GM12878 (cell line): ENCODE data around the gene CSPG5. TPM values are rescaled to one million over a fixed set of nuclear protein-coding genes. Genes with fewer than 3 reads are reported as not detected.

Source experiments
- ATAC-seq: fragments of 200-7000 bp; cut with Tn5 transposase; 3 replicates; pipeline ENCODE4 v1.9.1; 2020; ENCODE audit warnings: mild to moderate bottlenecking, moderate library complexity
- BruUV-seq: library from RNA; stranded (reverse); fragments of 400-500 nt; replicated peaks from 2 replicates; lab custom pipeline; 2021; lab: Mats Ljungman, UMichigan
- CTCF ChIA-PET: fragments of 300-600 bp; sonication (Branson Sonifier 250); formaldehyde crosslinking; extraction: SDS; loops from one replicate; lab custom pipeline; 2021; ENCODE audit warnings: inconsistent platforms; lab: Yijun Ruan, JAX
- POLR2A ChIA-PET: fragments of 350-600 bp; formaldehyde crosslinking; extraction: SDS; loops from one replicate; lab custom pipeline; 2021; ENCODE audit warnings: inconsistent platforms; lab: Charles Lee
- RAD21 ChIA-PET: fragments of 300-600 bp; sonication (Branson Sonifier 250); formaldehyde crosslinking; loops from one replicate; lab custom pipeline; 2023; ENCODE audit warnings: antibody characterized with exemption; ENCODE audit not compliant: unreplicated experiment; lab: Charles Lee
- SMC1A ChIA-PET: fragments of 300-600 bp; sonication (Branson Sonifier 250); formaldehyde crosslinking; loops from one replicate; lab custom pipeline; 2023; ENCODE audit not compliant: unreplicated experiment, uncharacterized antibody; lab: Charles Lee
- DNase-seq: peaks from one replicate; pipeline ENCODE4 v3.0.0-alpha.2; 2011; ENCODE audit warnings: low read depth, low spot score
- FAIRE-seq: peaks from 3 replicates; lab custom pipeline; 2011; peaks lifted over from hg19 to GRCh38; lab: Jason Lieb, UNC
- H2AFZ ChIP-seq: 2 replicates; pipeline ENCODE4 v1.6.0; 2011; ENCODE audit warnings: low read depth, low read length, control low read depth; ENCODE audit not compliant: control insufficient read depth
- H3K27ac ChIP-seq: 2 replicates; pipeline ENCODE4 v1.5.1; 2011; ENCODE audit warnings: control low read depth; ENCODE audit not compliant: control insufficient read depth, insufficient read depth
- H3K27me3 ChIP-seq, 2 experiments: replicated peaks in 1 of 2; 2 replicates each; pipeline versions ENCODE4 v1.6.0 to v1.6.1; 2011; ENCODE audit warnings: low read length in 1 of 2; ENCODE audit not compliant: control insufficient read depth in 2 of 2, insufficient read depth in 2 of 2
- H3K36me3 ChIP-seq, 2 experiments: 2 replicates each; pipeline ENCODE4 v1.5.1; 2011; ENCODE audit warnings: low read length in 1 of 2; ENCODE audit not compliant: control insufficient read depth in 2 of 2, insufficient read depth in 2 of 2
- H3K4me1 ChIP-seq: 2 replicates; pipeline ENCODE4 v1.6.1; 2011; ENCODE audit warnings: mild to moderate bottlenecking, low read length, moderate library complexity, mixed read lengths; ENCODE audit not compliant: control insufficient read depth, insufficient read depth
- H3K4me2 ChIP-seq: 2 replicates; pipeline ENCODE4 v1.6.0; 2011; ENCODE audit warnings: control low read depth; ENCODE audit not compliant: control insufficient read depth, insufficient read depth
- H3K4me3 ChIP-seq: fragments of 200-600 bp; sonication (generic); 2 replicates; pipeline ENCODE4 v1.5.1; 2016
- H3K79me2 ChIP-seq: 2 replicates; pipeline ENCODE4 v1.6.0; 2011; ENCODE audit warnings: low read length; ENCODE audit not compliant: control insufficient read depth, insufficient read depth
- H3K9ac ChIP-seq: 2 replicates; pipeline ENCODE4 v1.8.0; 2011; ENCODE audit warnings: low read length, control low read depth, mixed read lengths; ENCODE audit not compliant: control insufficient read depth, insufficient read depth
- H3K9me3 ChIP-seq: replicated peaks from 3 replicates; pipeline ENCODE4 v1.5.1; 2011; ENCODE audit warnings: mild to moderate bottlenecking, low read length; ENCODE audit not compliant: control insufficient read depth, insufficient read depth
- H4K20me1 ChIP-seq: 2 replicates; pipeline ENCODE4 v1.6.0; 2011; ENCODE audit not compliant: control insufficient read depth, insufficient read depth
- FOXM1 ChIP-seq: IDR thresholded peaks from 2 replicates; pipeline ENCODE4 v1.6.1; 2012; ENCODE audit warnings: low read depth, mild to moderate bottlenecking, inconsistent platforms, low read length, moderate library complexity
- KDM1A ChIP-seq: fragments of 200-600 bp; sonication (generic); IDR thresholded peaks from 2 replicates; pipeline ENCODE4 v1.6.1; 2016; ENCODE audit warnings: borderline replicate concordance
- RAD51 ChIP-seq: fragments of 450-650 bp; IDR thresholded peaks from 2 replicates; pipeline ENCODE4 v1.6.1; 2016; ENCODE audit warnings: moderate library complexity, mild to moderate bottlenecking, inconsistent platforms
- SMARCA5 ChIP-seq: fragments of 450-650 bp; IDR thresholded peaks from 2 replicates; pipeline ENCODE4 v1.6.1; 2017; ENCODE audit warnings: mild to moderate bottlenecking
- STAT3 ChIP-seq: IDR thresholded peaks from 2 replicates; pipeline ENCODE4 v1.6.1; 2011; ENCODE audit warnings: low read depth, low read length, improper control_type of control experiment
- YBX1 ChIP-seq: fragments of 450-650 bp; IDR thresholded peaks from 2 replicates; pipeline ENCODE4 v1.6.1; 2016; ENCODE audit warnings: antibody characterized with exemption
- WGBS: methylation state at CpG from one replicate; pipeline ENCODE4 v1.1.6; 2016; ENCODE audit warnings: low lambda C conversion rate; ENCODE audit not compliant: insufficient replicate concordance, insufficient coverage; ENCODE audit errors: missing lambda C conversion rate; 5-methylcytosine and 5-hydroxymethylcytosine counted together
- in situ Hi-C: fragments of 300-500 bp; cut with MboI; formaldehyde crosslinking; loops from 9 replicates; pipeline ENCODE4 v1.14.3; 2018; ENCODE audit warnings: mixed read lengths
- intact Hi-C: fragments of 100-400 bp; cut with micrococcal nuclease; formaldehyde crosslinking; loops from one replicate; pipeline ENCODE4 v1.14.2; 2022; ENCODE audit not compliant: unreplicated experiment
- polyA plus RNA-seq, 11 experiments: library from polyadenylated mRNA; depleted of rRNA in 4 of 11; unstranded in 6 of 11; stranded (reverse) in 5 of 11; fragments of >200 nt; fragmentation: Nextera tagmentation in 4 of 11; fragmentation: Illumina TruSeq in 1 of 11; extraction: Ambion mirVana in 4 of 11; extraction: Trizol in 1 of 11; gene quantifications; 1 replicate in 1 of 11; 2 replicates in 10 of 11; pipeline versions ENCODE4 v1.2.1 to v1.2.3, GENCODE V29; 2011 to 2016; ENCODE audit warnings: inconsistent platforms in 2 of 11, missing spikeins in 2 of 11, low read depth in 1 of 11
- total RNA-seq, 4 experiments: library from RNA; depleted of rRNA in 3 of 4; stranded (reverse); fragments of >200 nt in 3 of 4; fragmentation: Illumina TruSeq in 1 of 4; extraction: Trizol in 1 of 4; gene quantifications; 2 replicates each; pipeline versions ENCODE4 v1.2.1 to v1.2.3, GENCODE V29; 2013 to 2021
- TF ChIP-seq, protein P1 (sequence below): fragments of 450-650 bp; IDR thresholded peaks from 2 replicates; pipeline ENCODE4 v1.6.1; 2016; ENCODE audit warnings: mild to moderate bottlenecking, moderate library complexity, borderline replicate concordance
- TF ChIP-seq, protein P2 (sequence below), 3 experiments: IDR thresholded peaks in 2 of 3; conservative IDR thresholded peaks in 1 of 3; 2 replicates each; pipeline ENCODE4 v1.5.1; 2011; ENCODE audit warnings: low read depth in 3 of 3, low read length in 3 of 3, mild to moderate bottlenecking in 3 of 3, control low read depth in 2 of 3, moderate library complexity in 2 of 3, inconsistent platforms in 1 of 3, mixed read lengths in 1 of 3; ENCODE audit not compliant: control insufficient read depth in 2 of 3, insufficient read depth in 1 of 3; ENCODE audit errors: extremely low read depth in 1 of 3
- TF ChIP-seq, protein P3 (sequence below): IDR thresholded peaks from 2 replicates; pipeline ENCODE4 v1.6.1; 2011; ENCODE audit warnings: mild to moderate bottlenecking, low read depth, low read length, moderate library complexity; ENCODE audit not compliant: insufficient replicate concordance
- TF ChIP-seq, protein P4 (sequence below): fragments of 450-650 bp; IDR thresholded peaks from 2 replicates; pipeline ENCODE4 v1.6.1; 2017; ENCODE audit warnings: borderline replicate concordance
- TF ChIP-seq, protein P5 (sequence below): fragments of 450-650 bp; IDR thresholded peaks from 2 replicates; pipeline ENCODE4 v1.6.1; 2018; ENCODE audit warnings: mild to moderate bottlenecking, low read depth, moderate library complexity; ENCODE audit not compliant: partially characterized antibody

The CSPG5 gene
- total and polyA plus RNA-seq, 10 of the 15 experiments (the other 5 are each of a cell fraction or from before 2014, with no cell fraction given): 0.08 to 0.17 TPM; not detected in 8

- SMC1A ChIA-PET: interaction anchor here (1.5 kb wide), 1 partner anchor 11 kb away, joined by 5 read pairs; no protein-coding TSS in a partner anchor
- TF ChIP-seq, protein P1, sequence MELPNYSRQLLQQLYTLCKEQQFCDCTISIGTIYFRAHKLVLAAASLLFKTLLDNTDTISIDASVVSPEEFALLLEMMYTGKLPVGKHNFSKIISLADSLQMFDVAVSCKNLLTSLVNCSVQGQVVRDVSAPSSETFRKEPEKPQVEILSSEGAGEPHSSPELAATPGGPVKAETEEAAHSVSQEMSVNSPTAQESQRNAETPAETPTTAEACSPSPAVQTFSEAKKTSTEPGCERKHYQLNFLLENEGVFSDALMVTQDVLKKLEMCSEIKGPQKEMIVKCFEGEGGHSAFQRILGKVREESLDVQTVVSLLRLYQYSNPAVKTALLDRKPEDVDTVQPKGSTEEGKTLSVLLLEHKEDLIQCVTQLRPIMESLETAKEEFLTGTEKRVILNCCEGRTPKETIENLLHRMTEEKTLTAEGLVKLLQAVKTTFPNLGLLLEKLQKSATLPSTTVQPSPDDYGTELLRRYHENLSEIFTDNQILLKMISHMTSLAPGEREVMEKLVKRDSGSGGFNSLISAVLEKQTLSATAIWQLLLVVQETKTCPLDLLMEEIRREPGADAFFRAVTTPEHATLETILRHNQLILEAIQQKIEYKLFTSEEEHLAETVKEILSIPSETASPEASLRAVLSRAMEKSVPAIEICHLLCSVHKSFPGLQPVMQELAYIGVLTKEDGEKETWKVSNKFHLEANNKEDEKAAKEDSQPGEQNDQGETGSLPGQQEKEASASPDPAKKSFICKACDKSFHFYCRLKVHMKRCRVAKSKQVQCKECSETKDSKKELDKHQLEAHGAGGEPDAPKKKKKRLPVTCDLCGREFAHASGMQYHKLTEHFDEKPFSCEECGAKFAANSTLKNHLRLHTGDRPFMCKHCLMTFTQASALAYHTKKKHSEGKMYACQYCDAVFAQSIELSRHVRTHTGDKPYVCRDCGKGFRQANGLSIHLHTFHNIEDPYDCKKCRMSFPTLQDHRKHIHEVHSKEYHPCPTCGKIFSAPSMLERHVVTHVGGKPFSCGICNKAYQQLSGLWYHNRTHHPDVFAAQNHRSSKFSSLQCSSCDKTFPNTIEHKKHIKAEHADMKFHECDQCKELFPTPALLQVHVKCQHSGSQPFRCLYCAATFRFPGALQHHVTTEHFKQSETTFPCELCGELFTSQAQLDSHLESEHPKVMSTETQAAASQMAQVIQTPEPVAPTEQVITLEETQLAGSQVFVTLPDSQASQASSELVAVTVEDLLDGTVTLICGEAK: no peak
- TF ChIP-seq RAD51 (no peak), YBX1 (no peak), FOXM1 (no peak), STAT3 (no peak), KDM1A (no peak), SMARCA5 (no peak)
- TF ChIP-seq, protein P2, sequence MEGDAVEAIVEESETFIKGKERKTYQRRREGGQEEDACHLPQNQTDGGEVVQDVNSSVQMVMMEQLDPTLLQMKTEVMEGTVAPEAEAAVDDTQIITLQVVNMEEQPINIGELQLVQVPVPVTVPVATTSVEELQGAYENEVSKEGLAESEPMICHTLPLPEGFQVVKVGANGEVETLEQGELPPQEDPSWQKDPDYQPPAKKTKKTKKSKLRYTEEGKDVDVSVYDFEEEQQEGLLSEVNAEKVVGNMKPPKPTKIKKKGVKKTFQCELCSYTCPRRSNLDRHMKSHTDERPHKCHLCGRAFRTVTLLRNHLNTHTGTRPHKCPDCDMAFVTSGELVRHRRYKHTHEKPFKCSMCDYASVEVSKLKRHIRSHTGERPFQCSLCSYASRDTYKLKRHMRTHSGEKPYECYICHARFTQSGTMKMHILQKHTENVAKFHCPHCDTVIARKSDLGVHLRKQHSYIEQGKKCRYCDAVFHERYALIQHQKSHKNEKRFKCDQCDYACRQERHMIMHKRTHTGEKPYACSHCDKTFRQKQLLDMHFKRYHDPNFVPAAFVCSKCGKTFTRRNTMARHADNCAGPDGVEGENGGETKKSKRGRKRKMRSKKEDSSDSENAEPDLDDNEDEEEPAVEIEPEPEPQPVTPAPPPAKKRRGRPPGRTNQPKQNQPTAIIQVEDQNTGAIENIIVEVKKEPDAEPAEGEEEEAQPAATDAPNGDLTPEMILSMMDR (IDR thresholded peaks at IDR 0.05 in 2 of 3, conservative IDR thresholded peaks at IDR 0.05 in 1 of 3; ENCODE audit: control insufficient read depth in 2 of 3, extremely low read depth in 1 of 3, insufficient read depth in 1 of 3, low read depth in 3 of 3, low read length in 3 of 3): no peak
- TF ChIP-seq, protein P3, sequence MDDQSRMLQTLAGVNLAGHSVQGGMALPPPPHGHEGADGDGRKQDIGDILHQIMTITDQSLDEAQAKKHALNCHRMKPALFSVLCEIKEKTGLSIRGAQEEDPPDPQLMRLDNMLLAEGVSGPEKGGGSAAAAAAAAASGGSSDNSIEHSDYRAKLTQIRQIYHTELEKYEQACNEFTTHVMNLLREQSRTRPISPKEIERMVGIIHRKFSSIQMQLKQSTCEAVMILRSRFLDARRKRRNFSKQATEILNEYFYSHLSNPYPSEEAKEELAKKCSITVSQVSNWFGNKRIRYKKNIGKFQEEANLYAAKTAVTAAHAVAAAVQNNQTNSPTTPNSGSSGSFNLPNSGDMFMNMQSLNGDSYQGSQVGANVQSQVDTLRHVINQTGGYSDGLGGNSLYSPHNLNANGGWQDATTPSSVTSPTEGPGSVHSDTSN: no peak
- TF ChIP-seq, protein P4, sequence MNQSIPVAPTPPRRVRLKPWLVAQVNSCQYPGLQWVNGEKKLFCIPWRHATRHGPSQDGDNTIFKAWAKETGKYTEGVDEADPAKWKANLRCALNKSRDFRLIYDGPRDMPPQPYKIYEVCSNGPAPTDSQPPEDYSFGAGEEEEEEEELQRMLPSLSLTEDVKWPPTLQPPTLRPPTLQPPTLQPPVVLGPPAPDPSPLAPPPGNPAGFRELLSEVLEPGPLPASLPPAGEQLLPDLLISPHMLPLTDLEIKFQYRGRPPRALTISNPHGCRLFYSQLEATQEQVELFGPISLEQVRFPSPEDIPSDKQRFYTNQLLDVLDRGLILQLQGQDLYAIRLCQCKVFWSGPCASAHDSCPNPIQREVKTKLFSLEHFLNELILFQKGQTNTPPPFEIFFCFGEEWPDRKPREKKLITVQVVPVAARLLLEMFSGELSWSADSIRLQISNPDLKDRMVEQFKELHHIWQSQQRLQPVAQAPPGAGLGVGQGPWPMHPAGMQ: no peak
- TF ChIP-seq, protein P5, sequence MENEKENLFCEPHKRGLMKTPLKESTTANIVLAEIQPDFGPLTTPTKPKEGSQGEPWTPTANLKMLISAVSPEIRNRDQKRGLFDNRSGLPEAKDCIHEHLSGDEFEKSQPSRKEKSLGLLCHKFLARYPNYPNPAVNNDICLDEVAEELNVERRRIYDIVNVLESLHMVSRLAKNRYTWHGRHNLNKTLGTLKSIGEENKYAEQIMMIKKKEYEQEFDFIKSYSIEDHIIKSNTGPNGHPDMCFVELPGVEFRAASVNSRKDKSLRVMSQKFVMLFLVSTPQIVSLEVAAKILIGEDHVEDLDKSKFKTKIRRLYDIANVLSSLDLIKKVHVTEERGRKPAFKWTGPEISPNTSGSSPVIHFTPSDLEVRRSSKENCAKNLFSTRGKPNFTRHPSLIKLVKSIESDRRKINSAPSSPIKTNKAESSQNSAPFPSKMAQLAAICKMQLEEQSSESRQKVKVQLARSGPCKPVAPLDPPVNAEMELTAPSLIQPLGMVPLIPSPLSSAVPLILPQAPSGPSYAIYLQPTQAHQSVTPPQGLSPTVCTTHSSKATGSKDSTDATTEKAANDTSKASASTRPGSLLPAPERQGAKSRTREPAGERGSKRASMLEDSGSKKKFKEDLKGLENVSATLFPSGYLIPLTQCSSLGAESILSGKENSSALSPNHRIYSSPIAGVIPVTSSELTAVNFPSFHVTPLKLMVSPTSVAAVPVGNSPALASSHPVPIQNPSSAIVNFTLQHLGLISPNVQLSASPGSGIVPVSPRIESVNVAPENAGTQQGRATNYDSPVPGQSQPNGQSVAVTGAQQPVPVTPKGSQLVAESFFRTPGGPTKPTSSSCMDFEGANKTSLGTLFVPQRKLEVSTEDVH: no peak
Observed at GRCh38 chr3:47628426-47628825, 49.8 kb upstream of the CSPG5 start.

More at GRCh38 chr3:47628426-47628825, 49.8 kb upstream of the CSPG5 start:
- Histone ChIP-seq H3K27ac (no peak overlapping the region), H3K79me2 (no peaks in the 10 kb centered on the region), H3K27me3 (no peaks in the 10 kb centered on the region), H3K9me3 (no peaks in the 10 kb centered on the region), H2AFZ (no peak overlapping the region), H3K9ac (no peak overlapping the region), H3K36me3 (peaks cover 8 to 40% of the 10 kb centered on the region in 2 experiments), H4K20me1 (no peaks in the 10 kb centered on the region), H3K4me3 (no peak overlapping the region), H3K4me1 (no peaks in the 10 kb centered on the region), H3K4me2 (no peak overlapping the region)
- 76% methylated on average over 6 of the region's 6 CpGs for WGBS
- FAIRE-seq: no peak
- ATAC-seq: no peak
- in situ Hi-C loops: no loop called here
- CTCF ChIA-PET: interaction anchor here (1.0 kb wide), 1 partner anchor 12 kb away, joined by 5 read pairs; no protein-coding TSS in a partner anchor
- RAD21 ChIA-PET: no interaction called here
- intact Hi-C loops: no loop called here
- no peak for DNase-seq
- no TSS peak for BruUV-seq
- POLR2A ChIA-PET: interaction anchor here (0.7 to 2.8 kb wide), 2 partner anchors 11 to 112 kb away, joined by 3 to 12 read pairs; no protein-coding TSS in a partner anchor
